HG03469 (cell line): ENCODE measurements around the gene THAP9.
"Not testable (repeated sequence)": the region's sequence is repeated elsewhere in the genome, so short reads cannot be mapped to it uniquely, and the experiment has no call there.

Experiments used
- ATAC-seq: cut with Tn5 transposase; IDR thresholded peaks from one replicate; pipeline ENCODE4 v1.9.1; 2021; ENCODE audit warnings: mild to moderate bottlenecking, moderate library complexity, moderate number of reproducible peaks; ENCODE audit not compliant: unreplicated experiment

Gene THAP9

DNA sequence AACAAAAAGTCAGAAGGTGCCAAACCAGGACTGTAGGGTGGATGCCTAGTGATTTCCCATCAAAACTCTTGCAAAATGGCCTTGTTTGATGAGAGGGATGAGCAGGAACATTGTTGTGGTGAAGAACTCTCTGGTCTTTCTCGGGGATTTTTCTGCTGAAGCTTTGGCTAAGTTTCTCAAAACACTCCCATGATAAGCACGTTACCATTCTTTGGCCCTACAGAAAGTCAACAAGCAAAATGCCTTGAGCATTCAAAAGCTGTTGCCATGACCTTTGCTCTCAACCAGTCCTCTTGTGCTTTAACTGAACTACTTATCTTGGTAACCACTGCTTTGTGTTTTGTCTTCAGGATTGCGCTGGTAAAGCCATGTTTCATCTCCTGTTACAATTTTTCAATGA is 6.6 kb upstream of the THAP9 start:
- ATAC-seq = no peak

GRCh38 chr4:82896755-82897154 is 3.8 kb upstream of the THAP9 start:
- no peak for ATAC-seq

- ATAC-seq = no peak
These were observed 2.0 kb upstream of the THAP9 start for GRCh38 chr4:82898322-82899243.

DNA sequence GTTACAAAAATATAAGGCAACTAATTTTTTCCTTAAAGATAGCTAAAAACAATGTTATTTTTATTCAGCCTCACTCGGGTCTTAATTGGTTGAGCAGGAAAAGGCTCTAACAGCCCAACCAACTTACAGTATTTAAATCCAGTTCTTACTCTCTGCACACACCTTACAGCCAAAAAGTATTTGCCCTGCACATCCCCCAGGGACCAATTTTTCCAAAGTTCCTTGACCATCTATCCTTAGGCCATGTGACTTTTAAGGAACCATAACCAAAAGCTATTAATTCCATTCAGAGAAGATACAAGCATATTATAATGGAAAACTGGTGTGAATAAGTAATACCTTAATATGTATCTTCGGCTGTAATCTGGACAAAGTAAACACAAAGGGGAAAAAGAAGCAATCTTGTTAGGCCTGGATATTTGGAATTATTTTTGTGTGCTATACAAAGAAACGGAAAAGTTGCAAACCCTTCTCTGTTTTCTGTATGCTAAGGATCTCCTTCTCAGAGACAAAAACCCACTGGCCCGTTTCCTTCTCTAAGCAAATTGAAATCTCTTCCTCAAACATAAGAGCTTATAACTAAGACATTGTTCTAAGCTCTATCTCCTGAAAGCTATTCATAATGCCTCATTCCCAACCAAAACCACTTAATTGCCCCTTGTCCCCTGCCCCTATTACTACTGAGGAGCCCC is 1.0 kb upstream of the THAP9 start:
- ATAC-seq = no peak

DNA sequence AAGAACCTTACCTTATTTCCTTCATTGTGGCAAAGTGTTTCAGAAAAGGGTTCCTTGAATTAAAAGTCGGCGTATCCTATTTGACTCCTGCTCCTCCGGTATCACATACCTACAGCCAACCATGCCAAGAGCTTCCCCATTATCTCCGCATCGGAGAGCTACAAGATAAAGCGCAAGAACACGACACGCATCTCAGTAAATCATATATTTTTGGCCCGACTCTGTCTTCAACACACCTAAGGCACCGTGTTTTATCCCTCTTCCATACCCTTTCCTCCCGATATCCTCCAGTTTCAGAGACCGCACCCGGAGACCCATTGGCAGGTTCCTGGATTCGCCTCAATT is 497 bp upstream of the THAP9 start:
- ATAC-seq = no peak

GRCh38 chr4:82901183-82901718 is 716 bp downstream of the THAP9 start:
- ATAC-seq = no peak

DNA sequence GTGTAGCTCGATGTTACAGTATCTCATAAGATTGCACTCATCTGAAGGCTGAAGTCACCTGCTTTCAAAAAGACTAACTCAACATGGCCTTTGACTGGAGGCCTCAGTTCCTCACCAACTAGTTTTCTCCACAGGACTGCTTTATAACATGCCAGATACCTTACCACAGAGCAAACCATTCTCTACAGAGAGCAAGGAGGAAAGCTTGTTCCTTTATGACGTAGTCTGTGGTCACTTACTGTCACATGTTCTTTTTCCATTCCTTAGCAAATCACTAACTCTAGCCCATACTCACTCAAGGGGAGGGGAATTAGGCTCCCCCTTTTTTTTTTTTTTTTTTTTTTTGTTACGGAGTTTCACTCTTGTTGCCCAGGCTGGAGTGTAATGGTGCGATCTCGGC is 3.2 kb downstream of the THAP9 start:
- no peak for ATAC-seq

DNA sequence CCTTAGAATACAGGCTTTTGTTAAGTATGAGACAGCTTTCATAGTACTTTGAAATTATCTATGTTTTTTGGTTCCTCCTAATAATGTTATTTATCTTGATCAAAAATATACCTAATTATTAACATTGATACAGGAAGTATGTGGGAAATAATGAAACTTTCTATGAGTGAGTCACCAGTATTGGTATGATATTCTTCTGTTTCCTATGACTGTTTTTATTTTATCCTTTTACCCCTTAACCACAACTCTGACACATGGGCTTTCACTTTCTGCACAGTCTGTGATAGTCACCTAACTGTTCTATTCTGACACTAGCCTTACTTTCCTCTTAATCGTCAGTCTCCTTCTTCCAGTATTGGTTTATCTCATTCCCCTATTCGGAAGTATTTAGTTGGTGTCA is 4.7 kb downstream of the THAP9 start:
- peak; percentile 59 for ATAC-seq

- no peak for ATAC-seq
These were observed 5.9 kb downstream of the THAP9 start for GRCh38 chr4:82906469-82906868.

DNA sequence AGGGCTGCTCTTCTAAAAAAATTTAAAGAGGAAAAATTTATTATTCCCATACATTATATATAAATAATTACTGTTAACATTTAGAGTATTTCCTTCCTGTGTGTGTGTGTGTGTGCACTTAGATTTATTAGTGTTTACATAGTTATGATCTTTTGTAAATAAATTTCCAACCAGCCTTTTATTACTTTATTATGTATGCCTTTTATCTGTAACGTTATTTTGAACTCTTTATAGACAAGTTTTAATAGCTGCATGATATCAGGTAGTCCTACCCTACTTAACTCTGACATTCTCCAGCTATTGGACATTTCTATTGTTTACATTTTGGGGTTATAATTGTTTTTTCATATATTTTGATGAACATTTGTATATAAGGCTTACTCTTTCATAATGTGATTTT is 8.8 kb downstream of the THAP9 start:
- ATAC-seq = no peak

- no peak for ATAC-seq
These were observed 12.8 kb downstream of the THAP9 start for GRCh38 chr4:82913305-82913704.

DNA sequence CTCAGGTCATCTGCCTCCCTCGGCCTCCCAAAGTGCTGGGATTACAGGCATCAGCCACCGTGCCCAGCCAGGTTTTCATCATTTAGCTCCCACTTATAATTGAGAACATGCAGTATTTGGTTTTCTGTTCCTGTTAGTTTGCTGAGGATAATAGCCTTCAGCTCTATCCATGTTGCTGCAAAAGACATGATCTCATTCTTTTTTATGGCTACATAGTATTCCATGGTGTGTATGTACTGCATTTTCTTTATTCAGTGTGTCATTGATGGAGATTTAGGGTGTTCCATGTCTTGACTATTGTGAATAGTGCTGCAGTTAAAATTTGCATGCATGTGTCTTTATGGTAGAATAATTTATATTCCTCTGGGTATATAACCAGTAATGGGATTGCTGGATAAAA is 13.4 kb downstream of the THAP9 start:
- not testable (repeated sequence) for ATAC-seq

DNA sequence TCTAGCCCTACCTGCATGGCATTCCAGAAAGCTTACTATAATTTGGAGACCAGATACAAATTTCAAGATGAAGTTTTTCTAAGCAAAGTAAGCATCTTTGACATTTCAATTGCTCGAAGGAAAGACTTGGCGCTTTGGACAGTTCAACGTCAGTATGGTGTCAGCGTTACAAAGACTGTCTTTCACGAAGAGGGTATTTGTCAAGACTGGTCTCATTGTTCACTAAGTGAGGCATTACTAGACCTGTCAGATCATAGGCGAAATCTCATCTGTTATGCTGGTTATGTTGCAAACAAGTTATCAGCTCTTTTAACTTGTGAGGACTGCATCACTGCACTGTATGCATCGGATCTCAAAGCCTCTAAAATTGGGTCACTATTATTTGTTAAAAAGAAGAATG is 17.6 kb downstream of the THAP9 start:
- ATAC-seq = no peak

DNA sequence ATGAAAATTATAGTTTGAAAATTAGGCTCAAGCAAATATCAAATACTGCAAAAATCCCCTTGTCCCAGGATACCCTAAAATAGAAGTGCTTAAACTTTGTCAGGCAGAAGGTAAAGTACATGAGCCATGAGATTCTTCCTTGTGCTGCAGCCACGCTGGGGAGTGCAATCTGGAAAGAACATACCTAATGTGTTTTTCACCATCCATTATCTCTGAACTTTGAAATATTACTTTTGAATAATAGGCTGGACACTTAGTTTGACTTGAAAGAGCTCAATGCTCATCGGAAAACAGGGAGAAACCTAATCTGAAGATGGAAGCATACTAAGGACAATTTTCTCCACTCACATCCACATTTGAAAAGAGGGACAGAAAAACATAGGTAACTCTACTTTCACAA is 18.9 kb downstream of the THAP9 start:
- ATAC-seq = no peak

DNA sequence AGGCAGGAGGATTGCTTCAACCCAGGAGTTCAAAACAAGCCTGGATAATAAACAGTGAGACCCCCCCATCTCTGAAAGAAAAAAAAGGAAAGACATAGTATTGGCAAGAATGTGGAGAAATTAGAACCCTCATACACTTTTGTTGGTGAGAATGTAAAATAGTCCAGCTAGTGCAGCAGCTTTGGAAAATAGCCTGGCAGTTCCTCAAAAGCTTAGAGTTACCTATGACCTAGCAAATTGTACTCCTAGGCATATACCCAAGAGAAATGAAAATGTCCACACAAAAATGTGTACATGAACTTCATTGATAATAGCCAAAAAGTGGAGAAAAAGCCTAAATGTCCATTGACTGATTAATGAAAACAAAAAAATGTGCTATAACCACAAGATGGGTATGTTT is 21.3 kb downstream of the THAP9 start:
- no peak for ATAC-seq

GRCh38 chr4:82930848-82931755 is 30.6 kb downstream of the THAP9 start:
- no peak for ATAC-seq

DNA sequence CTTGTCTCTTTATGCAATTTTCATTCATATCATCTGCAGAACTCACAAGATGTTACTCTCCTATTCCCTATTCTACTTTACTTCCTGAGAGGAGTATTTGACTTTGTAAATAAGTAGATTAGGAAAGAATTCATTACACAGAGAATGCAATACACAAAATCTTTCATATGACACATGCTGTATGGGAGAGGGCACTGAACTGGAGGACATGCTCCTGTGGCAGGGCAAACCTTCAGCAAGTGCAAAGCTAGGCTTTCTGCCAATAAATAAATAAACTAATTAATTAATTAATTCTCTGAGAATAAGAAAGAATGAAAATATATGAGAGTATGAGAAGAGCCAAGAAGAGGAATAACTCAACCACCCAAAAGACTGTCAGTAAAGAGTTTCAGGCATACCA is 33.9 kb downstream of the THAP9 start:
- no peak for ATAC-seq

DNA sequence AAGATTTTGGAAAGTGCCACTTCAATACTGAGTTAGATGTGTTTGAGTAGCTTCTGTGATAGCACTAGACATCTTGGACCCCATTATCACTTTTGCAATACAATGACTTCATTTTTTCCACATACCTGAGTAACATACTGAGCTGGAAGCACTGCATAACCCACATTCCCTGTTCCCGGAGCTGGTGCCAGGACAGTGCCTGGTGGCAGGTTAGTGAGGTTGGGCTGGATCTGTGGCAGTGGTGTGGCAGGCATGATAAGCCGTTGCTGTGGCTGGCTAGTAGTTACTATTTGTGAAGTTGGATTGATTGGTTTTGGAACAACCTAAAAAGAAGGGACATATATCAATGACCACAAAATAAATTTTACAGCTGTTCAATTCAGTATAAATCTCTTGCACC is 38.9 kb downstream of the THAP9 start:
- no peak for ATAC-seq

GRCh38 chr4:82947498-82947897 is 47.0 kb downstream of the THAP9 start:
- ATAC-seq = no peak

GRCh38 chr4:82948647-82949204 is 48.2 kb downstream of the THAP9 start:
- ATAC-seq = no peak

DNA sequence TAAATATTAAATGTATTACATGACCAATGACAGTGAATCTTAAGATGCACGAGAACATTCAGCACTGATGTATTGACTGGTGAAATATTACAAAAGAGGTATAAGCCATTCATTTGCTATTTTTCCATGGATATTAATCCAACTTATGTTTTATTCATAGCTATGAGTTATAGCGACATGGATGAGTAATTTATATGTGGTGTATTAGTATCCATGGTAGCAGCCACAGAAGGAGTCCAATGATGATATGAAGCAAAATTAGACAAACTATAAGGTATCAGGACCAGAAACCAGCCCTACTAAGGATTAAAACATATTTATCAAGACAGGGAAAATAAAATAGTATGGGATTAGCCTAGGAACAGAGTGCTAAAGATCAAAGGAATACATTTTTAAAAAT is 50.7 kb downstream of the THAP9 start:
- ATAC-seq = no peak
